IPS-20b (cell line): ENCODE results near the gene NUP98.
"Not testable (repeated sequence)": the region's sequence is repeated elsewhere in the genome, so short reads cannot be mapped to it uniquely, and the experiment has no call there.

ENCODE experiments used
- H3K27ac ChIP-seq: one replicate; pipeline ENCODE4 v1.5.1; 2013; ENCODE audit warnings: low read length
- H3K27me3 ChIP-seq: 2 replicates; pipeline ENCODE4 v1.6.1; 2013; ENCODE audit warnings: mild to moderate bottlenecking, low read length, inconsistent platforms; ENCODE audit not compliant: insufficient read depth
- H3K36me3 ChIP-seq: 2 replicates; pipeline ENCODE4 v1.6.1; 2013; ENCODE audit warnings: low read depth, mild to moderate bottlenecking, inconsistent platforms, low read length, moderate library complexity; ENCODE audit not compliant: insufficient read depth
- H3K4me1 ChIP-seq: 2 replicates; pipeline ENCODE4 v1.6.1; 2013; ENCODE audit warnings: mild to moderate bottlenecking, control low read depth, inconsistent platforms, low read length, moderate library complexity; ENCODE audit not compliant: insufficient read depth
- H3K4me3 ChIP-seq: 2 replicates; pipeline ENCODE4 v1.5.1; 2013; ENCODE audit warnings: mild to moderate bottlenecking, low read length, inconsistent platforms
- H3K9ac ChIP-seq: 2 replicates; pipeline ENCODE4 v1.6.1; 2013; ENCODE audit warnings: low read depth, mild to moderate bottlenecking, inconsistent platforms, low read length, moderate library complexity
- H3K9me3 ChIP-seq: 2 replicates; pipeline ENCODE4 v1.6.1; 2013; ENCODE audit warnings: mild to moderate bottlenecking, low read depth, low read length, inconsistent platforms; ENCODE audit not compliant: insufficient read depth

Gene NUP98

GRCh38 chr11:3795131-3796001 is 2.0 kb downstream of the NUP98 start:
- H3K4me3 ChIP-seq = peak overlapping the region; percentile 96
- H3K27ac ChIP-seq = no peak overlapping the region
- peaks cover 6% of the 10 kb centered on the region; the same call in 1 of the 2 replicates for H3K4me1 ChIP-seq
- no peaks in the 10 kb centered on the region for H3K9me3 ChIP-seq
- H3K9ac ChIP-seq = peak overlapping the region; percentile 93; the same call in 1 of the 2 replicates
- H3K36me3 ChIP-seq = peaks cover 34% of the 10 kb centered on the region
- H3K27me3 ChIP-seq = no peaks in the 10 kb centered on the region

- H3K9me3 ChIP-seq, H3K4me1 ChIP-seq, H3K27ac ChIP-seq, H3K27me3 ChIP-seq, H3K9ac ChIP-seq, H3K4me3 ChIP-seq: not testable (repeated sequence)
- peaks cover 35% of the 10 kb centered on the region for H3K36me3 ChIP-seq
Measured at GRCh38 chr11:3794387-3794786, 3.0 kb downstream of the NUP98 start.

GRCh38 chr11:3786781-3787428 is 10.4 kb downstream of the NUP98 start:
- Histone ChIP-seq H3K9me3 (no peaks in the 10 kb centered on the region), H3K27me3 (no peaks in the 10 kb centered on the region), H3K27ac (no peak overlapping the region), H3K4me1 (no peaks in the 10 kb centered on the region), H3K36me3 (peaks cover 33% of the 10 kb centered on the region; the same call in 1 of the 2 replicates), H3K4me3 (no peak overlapping the region), H3K9ac (no peak overlapping the region)

- no peak overlapping the region for H3K27ac ChIP-seq
- peaks cover 58% of the 10 kb centered on the region for H3K36me3 ChIP-seq
- H3K27me3 ChIP-seq = no peaks in the 10 kb centered on the region
- H3K9me3 ChIP-seq = no peaks in the 10 kb centered on the region
- no peak overlapping the region for H3K9ac ChIP-seq
- no peak overlapping the region for H3K4me3 ChIP-seq
- H3K4me1 ChIP-seq = no peaks in the 10 kb centered on the region
Measured at GRCh38 chr11:3783611-3784010, 13.7 kb downstream of the NUP98 start.

GRCh38 chr11:3782963-3783362 is 14.4 kb downstream of the NUP98 start:
- Histone ChIP-seq H3K9me3 (no peaks in the 10 kb centered on the region), H3K27ac (no peak overlapping the region), H3K4me3 (no peak overlapping the region), H3K36me3 (peaks cover 65% of the 10 kb centered on the region), H3K9ac (no peak overlapping the region), H3K27me3 (no peaks in the 10 kb centered on the region), H3K4me1 (no peaks in the 10 kb centered on the region)

GRCh38 chr11:3781423-3781822 is 15.9 kb downstream of the NUP98 start:
- no peak overlapping the region for H3K9ac ChIP-seq
- no peak overlapping the region for H3K27ac ChIP-seq
- no peaks in the 10 kb centered on the region for H3K9me3 ChIP-seq
- H3K4me3 ChIP-seq = no peak overlapping the region
- H3K36me3 ChIP-seq = peaks cover 70% of the 10 kb centered on the region
- H3K27me3 ChIP-seq = no peaks in the 10 kb centered on the region
- no peaks in the 10 kb centered on the region for H3K4me1 ChIP-seq

GRCh38 chr11:3775736-3776406 is 21.5 kb downstream of the NUP98 start:
- H3K36me3 ChIP-seq = peaks cover 95% of the 10 kb centered on the region
- H3K4me1 ChIP-seq = no peaks in the 10 kb centered on the region

GRCh38 chr11:3773180-3773579 is 24.2 kb downstream of the NUP98 start:
- H3K9ac ChIP-seq = no peak overlapping the region
- H3K27ac ChIP-seq = no peak overlapping the region
- H3K36me3 ChIP-seq = peaks cover 97% of the 10 kb centered on the region
- no peaks in the 10 kb centered on the region for H3K9me3 ChIP-seq
- H3K27me3 ChIP-seq = no peaks in the 10 kb centered on the region
- no peak overlapping the region for H3K4me3 ChIP-seq
- H3K4me1 ChIP-seq = no peaks in the 10 kb centered on the region

More at GRCh38 chr11:3775736-3776406, 21.5 kb downstream of the NUP98 start:
- Histone ChIP-seq H3K9ac (no peak overlapping the region), H3K4me3 (no peak overlapping the region), H3K9me3 (no peaks in the 10 kb centered on the region), H3K27ac (no peak overlapping the region), H3K27me3 (no peaks in the 10 kb centered on the region)

- H3K36me3 ChIP-seq = peaks cover 100% of the 10 kb centered on the region
- no peak overlapping the region for H3K9ac ChIP-seq
Measured at GRCh38 chr11:3767536-3767935, 29.8 kb downstream of the NUP98 start.

GRCh38 chr11:3766836-3767235 is 30.5 kb downstream of the NUP98 start:
- H3K27me3 ChIP-seq, H3K9ac ChIP-seq, H3K4me1 ChIP-seq, H3K27ac ChIP-seq, H3K4me3 ChIP-seq, H3K9me3 ChIP-seq: not testable (repeated sequence)
- peaks cover 100% of the 10 kb centered on the region for H3K36me3 ChIP-seq

More at GRCh38 chr11:3767536-3767935, 29.8 kb downstream of the NUP98 start:
- Histone ChIP-seq H3K4me3 (no peak overlapping the region), H3K9me3 (no peaks in the 10 kb centered on the region), H3K27me3 (no peaks in the 10 kb centered on the region), H3K4me1 (no peaks in the 10 kb centered on the region), H3K27ac (no peak overlapping the region)

- Histone ChIP-seq H3K36me3 (peaks cover 100% of the 10 kb centered on the region), H3K4me1 (no peaks in the 10 kb centered on the region), H3K9me3 (no peaks in the 10 kb centered on the region), H3K4me3 (no peak overlapping the region), H3K27ac (no peak overlapping the region), H3K27me3 (no peaks in the 10 kb centered on the region), H3K9ac (no peak overlapping the region)
Measured at GRCh38 chr11:3764266-3764665, 33.1 kb downstream of the NUP98 start.
